Adrenal gland (tissue), 12 donors: ENCODE data around the gene FUBP1. TPM values are rescaled to one million over a fixed set of nuclear protein-coding genes. Genes with fewer than 3 reads are reported as not detected.
"Not testable (repeated sequence)": the region's sequence is repeated elsewhere in the genome, so short reads cannot be mapped to it uniquely, and the experiment has no call there.

Experiments used
- DNase-seq, 7 donors: peaks; one replicate each; pipeline ENCODE4 v3.0.0-alpha.2; 2019 to 2020
- H3K27ac ChIP-seq, 5 donors: fragments of 200-600 bp; sonication (generic) in 4 of 5; 1 replicate in 3 of 5; 2 replicates in 2 of 5; pipeline versions ENCODE4 v1.5.1 to v1.8.0; 2016 to 2020; ENCODE audit warnings: mild to moderate bottlenecking in 1 of 5
- H3K27me3 ChIP-seq: fragments of 200-600 bp; 2 replicates; pipeline ENCODE4 v1.8.0; 2021
- H3K36me3 ChIP-seq, 2 donors: fragments of 200-600 bp; replicated peaks in 1 of 2; 1 replicate in 1 of 2; 2 replicates in 1 of 2; pipeline versions ENCODE4 v1.5.1 to v1.8.0; 2018 to 2022
- H3K4me1 ChIP-seq, 2 donors: fragments of 200-600 bp; replicated peaks in 1 of 2; 1 replicate in 1 of 2; 2 replicates in 1 of 2; pipeline versions ENCODE4 v1.5.1 to v1.8.0; 2018 to 2021
- H3K4me3 ChIP-seq, 4 donors: fragments of 200-600 bp; sonication (generic) in 3 of 4; one replicate each; pipeline ENCODE4 v1.5.1; 2016 to 2018
- H3K9me3 ChIP-seq, 3 donors: fragments of 200-600 bp; sonication (generic) in 1 of 3; replicated peaks in 1 of 3; 1 replicate in 2 of 3; 2 replicates in 1 of 3; pipeline versions ENCODE4 v1.5.1 to v1.8.0; 2016 to 2021
- POLR2A ChIP-seq, 2 donors: fragments of 450-650 bp; IDR thresholded peaks; one replicate each; pipeline ENCODE4 v1.6.1; 2017; ENCODE audit warnings: antibody characterized with exemption in 2 of 2, mild to moderate bottlenecking in 2 of 2, moderate library complexity in 1 of 2
- WGBS, 4 donors: extraction: QIAGEN DNeasy Blood & Tissue Kit in 2 of 4; methylation state at CpG; one replicate each; pipeline versions ENCODE4 v1.1.5 to v1.1.7; 2013 to 2017; 5-methylcytosine and 5-hydroxymethylcytosine counted together
- intact Hi-C, 2 donors: fragments of 100-400 bp; cut with DNase I; formaldehyde crosslinking; loops; one replicate each; pipeline versions ENCODE4 v1.14.1 to v1.15.0; 2022 to 2023
- polyA plus RNA-seq, 3 donors: library from polyadenylated mRNA; stranded (reverse); fragments of 200-250 nt in 2 of 3; fragments of 350-450 nt in 1 of 3; fragmentation: Illumina TruSeq in 1 of 3; extraction: RNeasy Lipid Tissue Mini Kit (QIAGEN cat#74804) in 1 of 3; gene quantifications; one replicate each; pipeline ENCODE4 v1.2.3, GENCODE V29; 2013 to 2014
- total RNA-seq, 9 donors: library from RNA; depleted of rRNA in 4 of 9; stranded (reverse); fragments of >200 nt in 4 of 9; fragments of 120-200 nt in 1 of 9; fragmentation: NEBNext Ultra II Directional in 1 of 9; extraction: Animal tissue kit (Norgen Biotek cat#: 25700) in 1 of 9; gene quantifications; one replicate each; pipeline versions ENCODE4 v1.1.0 to v1.2.4, GENCODE V29; 2013 to 2023
- TF ChIP-seq, protein P1 (sequence below), 6 experiments: fragments of 450-650 bp in 4 of 6; fragments of 200-600 bp in 2 of 6; sonication (generic) in 1 of 6; IDR thresholded peaks; 1 replicate in 5 of 6; 2 replicates in 1 of 6; pipeline versions ENCODE4 v1.5.1 to v1.8.0; 2016 to 2021; ENCODE audit warnings: antibody characterized with exemption in 6 of 6, mild to moderate bottlenecking in 2 of 6, moderate library complexity in 1 of 6
- donor health status: healthy with polysubstance abuse.
- donor health status: Bipolar disorder and iron deficiency.
- donor health status: DM: yes; HTN: yes; CAD: no.
- donor health status: DM: no; HTN: no; CAD: no.
- donor health status: DM: no; HTN: no; CAD: no.
- donor health status: DM: yes; HTN: yes; CAD: no.

Gene FUBP1
- total and polyA plus RNA-seq, 12 donors = 37.3 to 177 (median 108) TPM

DNA sequence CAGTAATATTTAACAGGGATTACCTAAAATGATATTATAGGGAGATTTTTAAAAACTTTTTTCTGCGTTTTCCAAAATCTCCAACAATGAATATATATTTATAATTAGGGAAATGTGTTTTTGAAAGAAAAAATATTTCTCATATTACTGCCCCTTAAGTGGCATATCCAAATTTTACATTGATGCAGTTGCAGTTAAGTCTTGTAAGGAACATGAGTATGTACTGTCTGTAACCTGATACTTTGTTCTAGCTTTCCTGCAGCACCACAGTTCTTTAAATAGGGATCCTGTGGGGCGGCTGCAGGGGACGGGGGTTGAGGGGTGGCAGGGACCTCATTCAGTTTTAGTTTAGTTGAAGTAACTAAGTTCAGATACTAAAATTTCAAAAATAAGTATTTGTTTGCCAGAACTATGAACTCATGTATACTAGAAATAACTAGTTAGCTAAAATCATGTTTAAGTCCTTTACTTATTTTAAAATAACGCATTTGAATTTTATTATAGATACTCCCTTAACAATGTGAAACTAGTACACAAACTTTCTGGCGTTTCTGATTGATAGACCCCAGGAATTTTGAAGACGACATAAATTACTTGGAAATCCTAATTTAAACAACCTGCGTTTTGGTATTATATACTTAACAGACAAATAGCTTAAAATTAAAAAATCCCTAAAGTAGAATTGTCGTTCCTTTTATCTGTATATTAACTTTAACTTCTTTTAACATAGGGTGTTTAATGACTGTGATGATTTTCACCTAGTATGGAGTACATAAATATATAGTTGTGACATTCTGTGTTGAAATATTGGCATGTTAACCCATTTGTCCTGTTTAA lies 25.2 kb upstream of the FUBP1 start:
- peak in 6 of 7 donors; percentile 42 to 70 (median 46) for DNase-seq
- H3K36me3 ChIP-seq = no peaks in the 10 kb centered on the region
- 5 to 6% (median 6%) methylated on average over 8 of the region's 8 CpGs for WGBS, 4 donors
- intact Hi-C loops = loop anchor here in 1 of 2 donors (2.0 kb wide), 1 partner anchor 25 kb away; the partner anchor contains the start of gene FUBP1
- H3K27ac ChIP-seq = peak overlapping the region; percentile 83 to 95 (median 86)
- H3K4me3 ChIP-seq = peak overlapping the region in 3 of 4 donors; percentile 42 to 81 (median 71)
- no peaks in the 10 kb centered on the region for H3K9me3 ChIP-seq
- no peaks in the 10 kb centered on the region for H3K27me3 ChIP-seq
- TF ChIP-seq POLR2A (IDR thresholded peaks at IDR 0.05) = peak in 1 of 2 donors; percentile 35
- TF ChIP-seq, protein P1, sequence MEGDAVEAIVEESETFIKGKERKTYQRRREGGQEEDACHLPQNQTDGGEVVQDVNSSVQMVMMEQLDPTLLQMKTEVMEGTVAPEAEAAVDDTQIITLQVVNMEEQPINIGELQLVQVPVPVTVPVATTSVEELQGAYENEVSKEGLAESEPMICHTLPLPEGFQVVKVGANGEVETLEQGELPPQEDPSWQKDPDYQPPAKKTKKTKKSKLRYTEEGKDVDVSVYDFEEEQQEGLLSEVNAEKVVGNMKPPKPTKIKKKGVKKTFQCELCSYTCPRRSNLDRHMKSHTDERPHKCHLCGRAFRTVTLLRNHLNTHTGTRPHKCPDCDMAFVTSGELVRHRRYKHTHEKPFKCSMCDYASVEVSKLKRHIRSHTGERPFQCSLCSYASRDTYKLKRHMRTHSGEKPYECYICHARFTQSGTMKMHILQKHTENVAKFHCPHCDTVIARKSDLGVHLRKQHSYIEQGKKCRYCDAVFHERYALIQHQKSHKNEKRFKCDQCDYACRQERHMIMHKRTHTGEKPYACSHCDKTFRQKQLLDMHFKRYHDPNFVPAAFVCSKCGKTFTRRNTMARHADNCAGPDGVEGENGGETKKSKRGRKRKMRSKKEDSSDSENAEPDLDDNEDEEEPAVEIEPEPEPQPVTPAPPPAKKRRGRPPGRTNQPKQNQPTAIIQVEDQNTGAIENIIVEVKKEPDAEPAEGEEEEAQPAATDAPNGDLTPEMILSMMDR (IDR thresholded peaks at IDR 0.05) = no peak
- H3K4me1 ChIP-seq = peaks cover 0 to 43% of the 10 kb centered on the region in 2 donors

DNA sequence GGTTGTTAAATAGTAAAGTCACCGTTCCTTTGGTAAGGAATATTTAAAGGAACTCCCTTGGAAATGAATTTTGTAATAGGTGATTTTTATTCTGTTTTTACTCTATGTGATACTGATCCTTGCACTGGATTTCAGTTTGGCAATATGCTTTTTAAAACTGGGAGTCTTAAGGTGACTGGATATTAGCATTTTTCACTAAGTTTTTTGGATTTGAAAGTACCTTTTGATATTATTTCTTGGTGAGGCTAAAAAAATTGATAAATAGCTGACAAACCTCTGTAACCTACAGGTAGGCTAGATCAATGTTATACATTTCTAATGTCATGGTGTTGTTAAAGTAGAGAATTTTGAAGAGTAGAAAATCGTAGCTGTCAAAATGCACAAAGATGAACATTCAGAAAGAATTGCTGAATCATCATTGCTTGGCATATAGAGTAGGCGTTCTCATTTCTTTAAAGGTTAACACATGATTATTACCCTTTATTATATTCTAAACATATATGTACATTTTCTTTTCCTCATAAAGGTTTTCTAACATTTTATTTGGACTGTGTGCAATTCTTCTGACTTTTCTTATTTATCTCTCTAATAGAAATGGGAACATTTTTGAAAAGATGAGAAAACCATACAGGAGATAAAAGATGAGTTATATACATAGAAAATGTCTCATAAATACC lies 24.3 kb upstream of the FUBP1 start:
- DNase-seq = no peak
- intact Hi-C loops = no loop called here
- Histone ChIP-seq H3K9me3 (no peaks in the 10 kb centered on the region), H3K36me3 (no peaks in the 10 kb centered on the region), H3K4me3 (peak overlapping the region in 1 of 4 donors; percentile 2), H3K27ac (peak overlapping the region in 4 of 5 donors; percentile 11 to 95 (median 86)), H3K27me3 (no peaks in the 10 kb centered on the region), H3K4me1 (peaks cover 0 to 37% of the 10 kb centered on the region in 2 donors)
- no peak for TF ChIP-seq POLR2A (IDR thresholded peaks at IDR 0.05)
- TF ChIP-seq, protein P1 (IDR thresholded peaks at IDR 0.05) = no peak
- 49 to 61% (median 54%) methylated on average over 3 of the region's 3 CpGs for WGBS, 4 donors

DNA sequence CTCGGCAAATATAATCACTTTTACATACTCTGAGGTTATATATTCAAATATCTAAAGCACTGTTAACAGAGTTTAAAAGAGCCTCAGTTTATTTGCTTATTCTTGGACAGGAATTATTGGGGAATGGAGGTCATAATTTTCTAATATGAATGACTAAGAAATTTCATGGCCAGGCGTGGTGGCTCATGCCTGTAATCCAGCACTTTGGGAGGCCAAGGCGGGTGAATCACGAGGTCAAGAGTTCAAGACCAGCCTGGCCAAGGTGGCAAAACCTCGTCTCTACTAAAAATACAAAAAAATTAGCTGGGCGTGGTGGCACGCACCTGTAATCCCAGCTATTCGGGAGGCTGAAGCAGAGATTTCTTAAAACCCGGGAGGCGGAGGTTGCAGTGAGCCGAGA lies 21.7 kb upstream of the FUBP1 start:
- H3K4me3 ChIP-seq, H3K27me3 ChIP-seq, H3K36me3 ChIP-seq, intact Hi-C loops, H3K9me3 ChIP-seq: not testable (repeated sequence)
- WGBS, 4 donors = 69 to 80% (median 74%) methylated on average over 11 of the region's 11 CpGs
- peaks cover 0 to 22% of the 10 kb centered on the region in 2 donors for H3K4me1 ChIP-seq
- H3K27ac ChIP-seq = peak overlapping the region in 3 of 5 donors; percentile 3 to 27 (median 19)
- peak in 5 of 7 donors; percentile 59 to 65 (median 64) for DNase-seq

DNA sequence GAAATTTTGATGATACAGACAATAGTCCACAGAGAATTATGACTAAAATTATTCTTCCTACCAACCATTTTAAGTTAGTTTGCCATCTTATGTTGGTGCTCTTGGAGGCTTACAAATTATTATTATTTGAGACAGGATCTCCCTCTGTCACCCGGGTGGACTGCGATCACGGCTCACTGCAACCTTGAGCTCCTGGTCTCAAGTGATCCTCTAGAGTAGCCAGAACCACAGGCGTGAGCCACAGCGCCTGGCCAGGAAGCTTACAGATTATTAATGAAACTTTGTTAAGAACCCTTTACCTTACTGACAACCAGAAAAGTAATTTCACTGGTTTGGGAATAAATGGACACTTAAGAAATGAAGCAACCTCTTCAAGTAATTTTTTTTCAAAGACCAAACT lies 17.9 kb upstream of the FUBP1 start:
- Histone ChIP-seq H3K9me3 (no peaks in the 10 kb centered on the region), H3K27me3 (no peaks in the 10 kb centered on the region), H3K4me1 (peaks cover 0 to 8% of the 10 kb centered on the region in 2 donors), H3K27ac (no peak overlapping the region), H3K36me3 (no peaks in the 10 kb centered on the region), H3K4me3 (no peak overlapping the region)
- TF ChIP-seq POLR2A (IDR thresholded peaks at IDR 0.05) = no peak
- TF ChIP-seq, protein P1 (IDR thresholded peaks at IDR 0.05) = no peak
- intact Hi-C loops = no loop called here
- WGBS, 4 donors = 63 to 83% (median 72%) methylated on average over 5 of the region's 5 CpGs
- peak in 1 of 7 donors; percentile 19 for DNase-seq
